ENCODE data around the gene SLC12A8. TPM values are rescaled to one million over a fixed set of nuclear protein-coding genes. Genes with fewer than 3 reads are reported as not detected.

The SLC12A8 gene
- total RNA-seq, 1 experiment from 2014 or later = 7.1 TPM

DNA sequence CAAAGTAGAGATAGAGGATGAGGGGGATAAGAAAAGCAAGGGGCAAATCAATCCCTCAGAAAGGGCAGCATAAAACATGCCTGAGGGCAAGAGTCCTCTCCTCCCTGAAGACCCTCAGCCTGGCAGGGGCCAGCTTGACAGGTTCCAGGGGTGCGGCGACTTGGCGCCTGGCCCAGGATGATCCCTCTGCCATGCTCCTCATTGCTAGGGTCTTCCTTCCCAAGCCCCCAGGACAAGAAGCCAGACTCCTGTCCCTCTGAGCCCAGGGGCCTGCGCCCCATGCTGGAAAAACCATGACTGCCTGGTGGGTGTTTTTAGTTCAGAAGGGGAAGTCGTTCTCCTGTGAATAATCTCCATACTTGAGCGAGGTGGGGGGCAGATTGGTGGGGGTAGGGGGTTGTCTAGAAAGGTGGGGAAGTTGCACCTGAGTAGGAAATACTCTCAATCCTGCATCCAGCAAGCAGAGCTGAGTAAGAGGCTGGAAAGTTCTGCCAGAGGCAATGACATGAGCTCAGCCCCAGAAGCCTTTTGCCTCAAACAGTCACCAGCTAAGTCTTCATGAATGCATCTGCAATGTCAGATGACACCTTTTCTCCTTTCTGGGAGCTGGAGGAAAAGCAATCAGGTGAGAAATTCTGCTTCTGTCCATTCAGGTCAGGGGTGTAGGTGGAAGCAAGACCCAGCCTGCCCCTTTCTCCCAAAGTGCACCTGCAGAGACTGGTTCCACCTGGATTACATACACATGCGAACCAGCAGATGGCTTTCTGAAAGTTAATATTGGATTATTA lies 18.3 kb downstream of the SLC12A8 start:
- CTCF ChIA-PET = no interaction called here
- no peaks in the 10 kb centered on the region for H3K9me3 ChIP-seq (ENCODE audit: low read depth, low read length, poor library complexity, severe bottlenecking)
- no peak overlapping the region for H3K27ac ChIP-seq (ENCODE audit: low read depth, low read length, poor library complexity, severe bottlenecking)
- TF ChIP-seq EZH2 (IDR thresholded peaks at IDR 0.05; ENCODE audit: borderline replicate concordance, low read depth, low read length, poor library complexity, severe bottlenecking) = no peak
- TF ChIP-seq, protein P1, sequence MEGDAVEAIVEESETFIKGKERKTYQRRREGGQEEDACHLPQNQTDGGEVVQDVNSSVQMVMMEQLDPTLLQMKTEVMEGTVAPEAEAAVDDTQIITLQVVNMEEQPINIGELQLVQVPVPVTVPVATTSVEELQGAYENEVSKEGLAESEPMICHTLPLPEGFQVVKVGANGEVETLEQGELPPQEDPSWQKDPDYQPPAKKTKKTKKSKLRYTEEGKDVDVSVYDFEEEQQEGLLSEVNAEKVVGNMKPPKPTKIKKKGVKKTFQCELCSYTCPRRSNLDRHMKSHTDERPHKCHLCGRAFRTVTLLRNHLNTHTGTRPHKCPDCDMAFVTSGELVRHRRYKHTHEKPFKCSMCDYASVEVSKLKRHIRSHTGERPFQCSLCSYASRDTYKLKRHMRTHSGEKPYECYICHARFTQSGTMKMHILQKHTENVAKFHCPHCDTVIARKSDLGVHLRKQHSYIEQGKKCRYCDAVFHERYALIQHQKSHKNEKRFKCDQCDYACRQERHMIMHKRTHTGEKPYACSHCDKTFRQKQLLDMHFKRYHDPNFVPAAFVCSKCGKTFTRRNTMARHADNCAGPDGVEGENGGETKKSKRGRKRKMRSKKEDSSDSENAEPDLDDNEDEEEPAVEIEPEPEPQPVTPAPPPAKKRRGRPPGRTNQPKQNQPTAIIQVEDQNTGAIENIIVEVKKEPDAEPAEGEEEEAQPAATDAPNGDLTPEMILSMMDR (conservative IDR thresholded peaks at IDR 0.05; ENCODE audit: low read depth, low read length) = no peak
- H3K4me1 ChIP-seq (ENCODE audit: insufficient read depth, low read length, poor library complexity, severe bottlenecking) = no peaks in the 10 kb centered on the region
- H3K4me3 ChIP-seq (ENCODE audit: low read depth, low read length, poor library complexity, severe bottlenecking) = no peak overlapping the region
- H3K36me3 ChIP-seq (ENCODE audit: insufficient read depth, low read length, poor library complexity, severe bottlenecking) = no peaks in the 10 kb centered on the region
- H3K27me3 ChIP-seq (replicated peaks; ENCODE audit: insufficient read depth, low read depth, low read length, poor library complexity) = no peaks in the 10 kb centered on the region
- no TSS peak for BruUV-seq (replicated peaks)
- POLR2A ChIA-PET (ENCODE audit: low non-redundant PET) = no interaction called here
- DNase-seq (ENCODE audit: low spot score) = no peak
- intact Hi-C loops (cut with micrococcal nuclease; ENCODE audit: unreplicated experiment) = loop anchor here (10.0 kb wide), 1 partner anchor 199 kb away; no protein-coding TSS in a partner anchor

DNA sequence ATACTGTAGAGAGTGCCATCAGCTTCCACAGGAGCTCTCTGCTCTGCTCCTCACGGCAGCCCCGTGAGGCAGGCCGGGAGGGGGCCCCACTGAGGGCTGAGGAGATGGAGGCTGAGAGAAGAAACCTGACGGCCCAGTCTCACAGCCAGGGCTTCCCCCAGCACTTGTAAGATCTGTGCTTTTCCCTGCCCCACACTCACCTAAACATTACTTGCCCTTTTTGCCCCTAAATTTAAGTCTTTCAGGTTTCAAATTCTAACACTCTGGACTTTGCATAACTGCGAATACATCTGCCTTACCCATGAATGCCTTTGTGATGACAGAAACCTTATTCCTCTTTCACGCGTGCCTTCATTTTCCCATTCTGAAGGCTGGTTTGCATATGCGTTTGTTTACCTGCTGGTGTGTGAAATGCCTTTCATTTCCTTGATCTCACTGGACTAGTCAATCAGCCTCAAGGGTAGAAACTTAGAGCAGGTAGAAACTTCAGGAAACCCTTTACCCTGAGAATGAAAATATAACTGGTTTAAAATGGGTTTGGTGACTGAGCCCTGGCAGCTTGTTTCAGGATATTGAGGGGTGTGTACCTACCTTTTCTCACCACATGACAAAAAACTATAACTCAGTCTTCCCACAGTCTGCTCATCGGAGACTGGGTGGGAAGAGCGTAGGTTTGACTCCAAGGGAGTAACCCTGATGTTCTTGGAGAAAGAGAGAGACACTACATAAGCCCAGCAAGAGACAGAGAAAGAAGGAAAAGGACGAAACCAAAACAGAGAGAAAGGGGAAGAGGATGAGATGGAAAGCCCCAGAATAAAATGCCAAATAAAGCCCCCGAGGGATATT lies 20.1 kb downstream of the SLC12A8 start:
- Histone ChIP-seq H3K36me3 (ENCODE audit: insufficient read depth, low read length, poor library complexity, severe bottlenecking) (no peaks in the 10 kb centered on the region), H3K27me3 (replicated peaks; ENCODE audit: insufficient read depth, low read depth, low read length, poor library complexity) (no peaks in the 10 kb centered on the region), H3K4me1 (ENCODE audit: insufficient read depth, low read length, poor library complexity, severe bottlenecking) (no peaks in the 10 kb centered on the region), H3K9me3 (ENCODE audit: low read depth, low read length, poor library complexity, severe bottlenecking) (no peaks in the 10 kb centered on the region), H3K4me3 (ENCODE audit: low read depth, low read length, poor library complexity, severe bottlenecking) (no peak overlapping the region), H3K27ac (ENCODE audit: low read depth, low read length, poor library complexity, severe bottlenecking) (no peak overlapping the region)
- intact Hi-C loops (cut with micrococcal nuclease; ENCODE audit: unreplicated experiment) = loop anchor here (10.0 kb wide), 1 partner anchor 198 kb away; no protein-coding TSS in a partner anchor
- BruUV-seq (replicated peaks) = no TSS peak
- TF ChIP-seq, protein P1 (conservative IDR thresholded peaks at IDR 0.05; ENCODE audit: low read depth, low read length) = no peak
- TF ChIP-seq EZH2 (IDR thresholded peaks at IDR 0.05; ENCODE audit: borderline replicate concordance, low read depth, low read length, poor library complexity, severe bottlenecking) = no peak
- ChIA-PET CTCF (no interaction called here), POLR2A (ENCODE audit: low non-redundant PET) (no interaction called here)
- no peak for DNase-seq (ENCODE audit: low spot score)

DNA sequence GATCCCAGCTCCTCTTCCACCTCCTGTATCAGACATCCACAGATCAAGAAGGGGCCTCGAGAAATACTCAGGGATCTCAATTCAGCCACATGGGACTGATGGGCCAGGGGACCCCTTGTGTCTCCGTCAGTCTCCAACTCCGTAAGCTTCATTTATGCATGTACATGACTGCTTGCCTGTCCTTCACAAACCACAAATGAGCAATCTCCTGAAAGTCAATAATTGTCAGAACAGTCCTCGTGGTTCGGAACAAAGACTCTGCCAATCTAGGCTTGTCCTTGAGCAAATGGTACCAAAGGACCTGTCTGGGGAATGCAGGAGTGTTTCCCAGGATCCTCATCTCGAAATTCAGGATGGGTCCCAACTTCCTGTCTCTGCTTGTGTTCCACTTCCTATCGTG lies 20.8 kb downstream of the SLC12A8 start:
- no peak overlapping the region for H3K27ac ChIP-seq (ENCODE audit: low read depth, low read length, poor library complexity, severe bottlenecking)
- H3K36me3 ChIP-seq (ENCODE audit: insufficient read depth, low read length, poor library complexity, severe bottlenecking) = no peaks in the 10 kb centered on the region
- BruUV-seq (replicated peaks) = no TSS peak
- no peaks in the 10 kb centered on the region for H3K9me3 ChIP-seq (ENCODE audit: low read depth, low read length, poor library complexity, severe bottlenecking)
- H3K4me1 ChIP-seq (ENCODE audit: insufficient read depth, low read length, poor library complexity, severe bottlenecking) = no peaks in the 10 kb centered on the region
- H3K4me3 ChIP-seq (ENCODE audit: low read depth, low read length, poor library complexity, severe bottlenecking) = no peak overlapping the region
- TF ChIP-seq EZH2 (IDR thresholded peaks at IDR 0.05; ENCODE audit: borderline replicate concordance, low read depth, low read length, poor library complexity, severe bottlenecking) = no peak
- TF ChIP-seq, protein P1 (conservative IDR thresholded peaks at IDR 0.05; ENCODE audit: low read depth, low read length) = no peak
- H3K27me3 ChIP-seq (replicated peaks; ENCODE audit: insufficient read depth, low read depth, low read length, poor library complexity) = no peaks in the 10 kb centered on the region
- CTCF ChIA-PET = interaction anchor here (0.7 kb wide), 1 partner anchor 247 kb away, joined by 4 read pairs; no protein-coding TSS in a partner anchor
- DNase-seq (ENCODE audit: low spot score) = no peak
- POLR2A ChIA-PET (ENCODE audit: low non-redundant PET) = no interaction called here
- intact Hi-C loops (cut with micrococcal nuclease; ENCODE audit: unreplicated experiment) = loop anchor here (10.0 kb wide), 1 partner anchor 197 kb away; no protein-coding TSS in a partner anchor
